ENCODE results near the gene DEFB132. TPM values are rescaled to one million over a fixed set of nuclear protein-coding genes. Genes with fewer than 3 reads are reported as not detected.

Gene DEFB132
- total RNA-seq, result not detected

DNA sequence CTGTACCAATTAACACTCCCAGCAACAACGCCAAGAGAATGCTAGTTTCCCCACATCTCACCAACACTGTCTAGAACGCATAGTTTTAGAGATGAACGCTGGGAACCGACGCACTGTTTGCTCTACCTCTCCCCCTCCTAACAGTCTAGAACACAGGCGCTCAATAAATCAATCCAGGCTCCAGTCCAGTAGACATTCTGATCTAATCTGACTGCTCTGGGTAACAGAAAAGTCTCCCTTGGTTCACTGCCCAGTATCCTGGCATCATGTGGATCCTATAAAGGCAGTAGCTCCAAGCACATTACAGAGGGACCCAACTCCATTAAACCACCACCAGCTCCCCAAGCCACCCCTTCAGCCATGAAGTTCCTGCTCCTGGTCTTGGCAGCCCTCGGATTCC, at the start of gene DEFB132:
DEFB132 (plus strand) TSS at position 306 of the 400 bp plus-strand sequence; CDS start at position 361, 55 bp downstream.
- peaks cover 0 to 21% (median 0%) of the 10 kb centered on the region in 4 donors for H3K27me3 ChIP-seq
- intact Hi-C loops (cut with DNase I), result no loop called here
- WGBS, 2 donors, result 79% methylated on average over 6 to 7 of the region's 7 CpGs
- no peak for TF ChIP-seq CTCF (IDR thresholded peaks at IDR 0.05)
- no peak for TF ChIP-seq POLR2A (IDR thresholded peaks at IDR 0.05)
- DNase-seq, result no peak
- H3K9me3 ChIP-seq, result no peaks in the 10 kb centered on the region
- H3K36me3 ChIP-seq, result no peaks in the 10 kb centered on the region
- H3K4me1 ChIP-seq, result no peaks in the 10 kb centered on the region
- no peak within 1 kb of the TSS for H3K27ac ChIP-seq
- no peak within 1 kb of the TSS for H3K4me3 ChIP-seq

GRCh38 chr20:208942-209566, 48.5 kb upstream of the DEFB132 start:
- H3K27ac ChIP-seq, result no peak overlapping the region
- no peak overlapping the region for H3K4me3 ChIP-seq
- no peaks in the 10 kb centered on the region for H3K36me3 ChIP-seq
- H3K9me3 ChIP-seq, result no peaks in the 10 kb centered on the region
- intact Hi-C loops (cut with DNase I), result no loop called here
- no peaks in the 10 kb centered on the region for H3K4me1 ChIP-seq
- peak in 5 of 6 experiments; percentile 23 to 70 (median 50) for TF ChIP-seq CTCF (IDR thresholded peaks at IDR 0.05)
- no peak for TF ChIP-seq POLR2A (IDR thresholded peaks at IDR 0.05)
- H3K27me3 ChIP-seq, result peaks cover 0 to 10% (median 0%) of the 10 kb centered on the region in 4 donors
- 13 to 15% methylated on average over 5 of the region's 5 CpGs for WGBS, 2 donors
- DNase-seq, result no peak

DNA sequence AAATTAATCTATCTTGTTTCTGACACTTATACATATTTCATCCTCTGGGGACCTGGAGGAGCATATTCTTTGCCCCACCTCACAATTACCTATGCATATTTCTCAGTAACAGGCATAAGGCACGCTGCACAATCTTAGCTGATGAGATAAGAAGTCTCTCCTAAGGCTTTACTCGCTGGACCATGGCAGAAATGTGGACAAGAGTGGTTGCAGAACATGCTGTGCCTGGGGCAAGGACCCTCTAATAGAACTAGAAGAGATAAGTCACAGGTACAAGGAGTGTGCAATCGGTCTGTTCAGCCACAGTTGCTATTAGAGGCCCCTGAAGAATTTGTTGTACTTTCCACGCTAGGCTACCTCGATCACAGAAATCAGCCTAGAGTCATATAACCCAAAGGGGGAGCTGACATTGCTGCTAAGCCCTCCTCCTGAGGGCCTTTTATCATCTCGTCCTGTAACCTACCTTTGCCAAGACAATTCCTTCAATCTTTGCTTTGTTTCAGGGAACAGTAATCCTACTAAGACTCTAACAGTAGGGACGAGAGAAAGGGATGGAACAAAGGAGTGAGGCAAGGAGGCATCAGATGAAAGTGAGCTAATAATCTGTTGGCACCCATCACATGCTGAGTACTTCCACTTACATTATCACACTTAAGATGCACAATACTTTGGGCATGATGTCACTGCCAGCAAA, 46.6 kb upstream of the DEFB132 start:
- no peak for TF ChIP-seq CTCF (IDR thresholded peaks at IDR 0.05)
- no peak for TF ChIP-seq POLR2A (IDR thresholded peaks at IDR 0.05)
- Histone ChIP-seq H3K36me3 (no peaks in the 10 kb centered on the region), H3K9me3 (no peaks in the 10 kb centered on the region), H3K27ac (no peak overlapping the region), H3K4me1 (no peaks in the 10 kb centered on the region), H3K4me3 (no peak overlapping the region), H3K27me3 (no peaks in the 10 kb centered on the region)
- WGBS, 2 donors, result 56 to 63% methylated on average over 7 of the region's 7 CpGs
- intact Hi-C loops (cut with DNase I), result loop anchor here (10.0 kb wide), 1 partner anchor 54 kb away; no protein-coding TSS in a partner anchor
- no peak for DNase-seq

- H3K27me3 ChIP-seq, result peaks cover 0 to 21% (median 0%) of the 10 kb centered on the region in 4 donors
- no peak for DNase-seq
- no peaks in the 10 kb centered on the region for H3K9me3 ChIP-seq
- no peak overlapping the region for H3K4me3 ChIP-seq
- H3K27ac ChIP-seq, result no peak overlapping the region
- 68% methylated on average over 2 of the region's 2 CpGs for WGBS, 2 donors
- H3K36me3 ChIP-seq, result no peaks in the 10 kb centered on the region
- TF ChIP-seq POLR2A (IDR thresholded peaks at IDR 0.05), result no peak
- no peak for TF ChIP-seq CTCF (IDR thresholded peaks at IDR 0.05)
- H3K4me1 ChIP-seq, result no peaks in the 10 kb centered on the region
- intact Hi-C loops (cut with DNase I), result loop anchor here (10.0 kb wide), 1 partner anchor 50 kb away; no protein-coding TSS in a partner anchor
Observed at GRCh38 chr20:214383-214782, 43.1 kb upstream of the DEFB132 start.

DNA sequence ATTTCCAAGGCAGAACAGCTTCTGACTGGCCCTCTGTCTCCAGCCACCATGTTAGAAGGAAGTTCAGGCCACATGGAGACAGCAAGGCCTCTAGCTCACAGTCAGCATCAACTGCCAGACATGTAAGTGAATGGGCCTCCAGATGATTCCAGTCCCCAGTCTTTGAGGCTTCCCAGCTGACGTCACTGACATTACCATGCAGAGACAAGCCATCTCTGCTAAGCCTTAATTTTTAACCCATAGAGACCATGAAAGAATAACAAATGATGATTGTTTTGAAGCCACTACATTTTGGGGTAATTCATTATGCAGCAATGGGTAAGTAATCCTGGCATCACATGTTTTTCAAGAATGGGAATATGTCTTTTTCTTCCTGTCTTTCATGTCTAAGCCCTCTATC, 41.7 kb upstream of the DEFB132 start:
- Histone ChIP-seq H3K9me3 (no peaks in the 10 kb centered on the region), H3K27ac (no peak overlapping the region), H3K36me3 (no peaks in the 10 kb centered on the region), H3K4me3 (no peak overlapping the region), H3K27me3 (peaks cover 0 to 32% (median 0%) of the 10 kb centered on the region in 4 donors), H3K4me1 (no peaks in the 10 kb centered on the region)
- intact Hi-C loops (cut with DNase I), result loop anchor here (10.0 kb wide), 1 partner anchor 49 kb away; no protein-coding TSS in a partner anchor
- no peak for TF ChIP-seq CTCF (IDR thresholded peaks at IDR 0.05)
- TF ChIP-seq POLR2A (IDR thresholded peaks at IDR 0.05), result no peak
- 60 to 71% methylated on average over 1 of the region's 1 CpG for WGBS, 2 donors
- no peak for DNase-seq

Data from esophagus squamous epithelium (tissue), 5 donors.